NCI-H2196 (cell line): ENCODE data around the gene CORO2A.

Source experiments
- DNase-seq: peaks from one replicate; lab custom pipeline; 2025; ENCODE audit not compliant: unreplicated experiment; lab: John Stamatoyannopoulos, UW

The CORO2A gene, protein sequence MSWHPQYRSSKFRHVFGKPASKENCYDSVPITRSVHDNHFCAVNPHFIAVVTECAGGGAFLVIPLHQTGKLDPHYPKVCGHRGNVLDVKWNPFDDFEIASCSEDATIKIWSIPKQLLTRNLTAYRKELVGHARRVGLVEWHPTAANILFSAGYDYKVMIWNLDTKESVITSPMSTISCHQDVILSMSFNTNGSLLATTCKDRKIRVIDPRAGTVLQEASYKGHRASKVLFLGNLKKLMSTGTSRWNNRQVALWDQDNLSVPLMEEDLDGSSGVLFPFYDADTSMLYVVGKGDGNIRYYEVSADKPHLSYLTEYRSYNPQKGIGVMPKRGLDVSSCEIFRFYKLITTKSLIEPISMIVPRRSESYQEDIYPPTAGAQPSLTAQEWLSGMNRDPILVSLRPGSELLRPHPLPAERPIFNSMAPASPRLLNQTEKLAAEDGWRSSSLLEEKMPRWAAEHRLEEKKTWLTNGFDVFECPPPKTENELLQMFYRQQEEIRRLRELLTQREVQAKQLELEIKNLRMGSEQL

GRCh38 chr9:98192503-98193335, at the start of gene CORO2A:
Gene CORO2A (minus strand): TSS chr9:98192637. CDS start chr9:98157660, 34,977 bp downstream.
- DNase-seq: peak; percentile 88

DNA sequence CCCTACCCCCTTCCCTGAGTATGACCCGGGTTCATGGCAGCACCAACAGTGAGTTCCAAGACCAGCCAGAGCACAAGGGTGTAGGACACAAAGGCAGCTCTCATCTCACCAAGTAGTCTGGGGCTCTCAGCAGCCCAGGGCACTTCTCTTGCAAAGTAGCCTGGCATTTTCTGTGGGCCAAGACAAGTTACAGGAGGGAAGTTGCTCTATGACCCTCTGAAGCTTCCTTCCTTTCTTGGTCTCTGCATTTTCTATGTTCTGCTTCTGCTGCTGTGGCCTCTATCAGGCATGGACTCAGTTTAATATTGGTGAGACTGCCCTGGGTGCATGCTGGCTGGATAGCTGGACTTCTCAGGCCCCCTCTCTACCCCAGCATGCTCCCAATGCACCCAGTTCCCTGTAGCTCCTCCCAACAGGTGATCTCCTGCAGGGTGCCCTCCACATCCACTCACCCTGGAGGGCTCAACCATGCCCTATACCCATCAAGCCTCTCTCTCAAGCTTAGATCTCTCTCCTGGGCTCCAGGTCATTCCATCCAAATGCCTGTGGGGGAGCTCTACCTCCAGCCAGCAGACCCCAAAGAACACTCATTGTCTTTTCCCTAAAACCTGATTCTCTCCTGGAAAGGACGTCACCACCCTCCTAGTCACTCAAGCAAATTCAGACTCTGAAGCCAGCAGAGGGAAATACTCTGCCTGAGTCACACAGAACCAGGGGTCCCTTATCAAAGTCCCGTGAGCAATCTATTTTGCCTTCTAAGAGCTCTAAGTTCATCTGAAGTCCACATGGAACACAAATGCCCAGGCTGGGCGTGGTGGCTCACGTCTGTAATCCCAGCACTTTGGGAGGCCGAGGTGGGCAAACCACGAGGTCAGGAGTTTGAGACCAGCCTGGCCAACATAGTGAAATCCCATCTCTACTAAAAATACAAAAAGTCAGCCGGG, 49.2 kb upstream of the CORO2A start:
- no peak for DNase-seq

DNA sequence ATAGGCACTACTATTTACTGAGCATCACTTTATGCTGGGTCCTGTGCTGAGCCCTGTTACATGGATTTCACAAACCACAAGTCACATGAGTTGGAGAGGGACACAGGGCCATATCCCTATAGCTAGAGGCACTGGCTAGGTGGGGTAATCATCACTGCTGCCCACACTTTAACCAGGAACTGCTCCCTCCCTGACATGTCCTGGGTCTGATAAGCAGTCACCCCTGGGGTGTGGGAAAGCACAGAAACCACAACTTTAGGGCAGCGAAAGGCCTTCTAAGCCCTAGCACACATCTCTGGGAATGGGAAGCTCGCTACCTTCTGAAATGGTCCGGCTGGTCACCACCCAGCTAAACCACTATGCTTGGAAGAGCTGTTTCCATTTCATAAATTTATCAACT, 48.0 kb upstream of the CORO2A start:
- DNase-seq: no peak

- no peak for DNase-seq
Observed at GRCh38 chr9:98236901-98237487, 44.6 kb upstream of the CORO2A start.

DNA sequence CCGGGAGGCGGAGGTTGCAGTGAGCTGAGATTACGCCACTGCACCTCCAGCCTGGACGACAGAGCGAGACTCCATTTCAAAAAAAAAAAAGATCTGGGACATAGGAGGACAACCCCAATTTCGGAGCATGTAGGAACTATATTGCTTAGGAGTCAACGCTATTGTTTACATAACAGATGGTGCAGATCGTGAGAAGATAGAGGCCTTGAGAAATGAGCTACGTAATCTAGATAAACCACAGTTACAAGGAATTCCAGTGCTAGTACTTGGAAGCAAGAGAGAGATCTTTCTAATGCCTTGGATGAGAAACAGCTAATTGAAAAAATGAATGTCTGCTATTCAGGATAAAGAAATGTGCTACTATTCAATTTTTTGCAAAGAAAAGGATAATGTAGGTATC, 42.7 kb upstream of the CORO2A start:
- no peak for DNase-seq

GRCh38 chr9:98234245-98234825, 41.9 kb upstream of the CORO2A start:
- no peak for DNase-seq

- DNase-seq: no peak
Observed at GRCh38 chr9:98232926-98233325, 40.5 kb upstream of the CORO2A start.

DNA sequence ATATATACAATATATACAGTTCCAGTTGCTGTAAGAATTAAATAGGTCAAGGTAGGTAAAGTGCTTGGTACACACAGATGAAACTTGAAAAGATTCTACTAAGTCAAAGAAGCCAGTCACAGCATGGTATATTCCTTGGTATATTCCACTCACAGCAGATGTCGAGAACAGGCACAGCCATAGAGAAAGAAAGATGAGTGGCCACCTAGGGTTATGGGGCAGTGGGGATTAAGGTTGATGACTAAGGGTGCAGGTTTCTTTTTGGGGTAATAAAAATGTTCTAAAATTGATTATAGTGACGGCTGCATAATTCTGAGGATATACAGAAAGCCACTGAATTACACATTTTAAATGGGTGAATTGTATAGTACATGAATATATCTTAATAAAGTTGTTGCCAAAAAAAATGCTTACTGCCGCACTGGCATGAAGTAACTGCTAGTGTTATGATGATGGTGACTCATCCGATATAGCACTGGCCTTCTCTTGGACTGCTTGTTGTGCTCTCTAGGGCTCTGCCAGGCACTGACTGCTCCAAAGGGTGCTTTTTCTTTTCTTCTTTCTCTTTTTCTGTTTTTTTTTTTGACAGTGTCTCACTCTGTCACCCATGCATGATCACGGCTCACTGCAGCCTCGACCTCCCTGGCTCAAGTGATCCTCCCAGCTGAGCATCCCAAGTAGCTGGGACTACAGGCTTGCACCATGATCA, 39.5 kb upstream of the CORO2A start:
- no peak for DNase-seq

- no peak for DNase-seq
Observed at GRCh38 chr9:98230789-98231188, 38.4 kb upstream of the CORO2A start.

- DNase-seq: no peak
Observed at GRCh38 chr9:98230304-98230703, 37.9 kb upstream of the CORO2A start.

DNA sequence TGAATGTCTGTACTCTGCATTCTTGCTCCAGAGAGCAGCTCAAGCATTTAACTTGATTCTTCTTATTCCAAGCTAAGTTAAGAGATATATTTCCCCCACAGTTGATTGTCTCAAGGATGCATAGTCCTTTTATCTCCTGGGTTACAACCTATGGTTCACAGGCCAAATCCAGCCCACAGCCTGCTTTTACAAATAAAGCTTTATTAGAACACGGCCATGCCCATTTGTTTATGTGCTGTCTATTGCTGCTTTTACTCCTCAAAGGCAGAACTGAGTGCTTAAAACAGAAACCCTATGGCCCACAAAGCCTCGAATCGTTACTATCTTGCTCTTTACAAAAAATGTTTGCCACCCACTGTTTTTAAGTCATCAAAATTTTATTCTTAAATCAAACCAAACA, 37.2 kb upstream of the CORO2A start:
- no peak for DNase-seq

DNA sequence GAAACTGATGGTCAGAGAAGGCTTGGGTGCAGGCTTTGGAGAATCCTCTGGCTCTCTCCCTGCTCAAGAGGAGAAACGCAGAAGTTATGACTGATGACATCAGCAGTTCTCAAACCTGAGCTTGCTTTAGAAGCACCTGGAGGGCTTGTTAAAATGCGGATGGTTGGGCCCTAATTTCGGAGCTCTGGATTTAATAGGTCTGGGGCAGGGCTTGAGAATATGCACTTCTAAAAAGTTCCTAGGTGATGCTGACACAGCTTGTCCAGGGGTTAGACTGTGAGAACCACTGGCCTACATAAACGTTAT, 36.6 kb upstream of the CORO2A start:
- DNase-seq: no peak

- no peak for DNase-seq
Observed at GRCh38 chr9:98228392-98229089, 36.1 kb upstream of the CORO2A start.

GRCh38 chr9:98227883-98228282, 35.4 kb upstream of the CORO2A start:
- DNase-seq: no peak

GRCh38 chr9:98226957-98227356, 34.5 kb upstream of the CORO2A start:
- DNase-seq: no peak

DNA sequence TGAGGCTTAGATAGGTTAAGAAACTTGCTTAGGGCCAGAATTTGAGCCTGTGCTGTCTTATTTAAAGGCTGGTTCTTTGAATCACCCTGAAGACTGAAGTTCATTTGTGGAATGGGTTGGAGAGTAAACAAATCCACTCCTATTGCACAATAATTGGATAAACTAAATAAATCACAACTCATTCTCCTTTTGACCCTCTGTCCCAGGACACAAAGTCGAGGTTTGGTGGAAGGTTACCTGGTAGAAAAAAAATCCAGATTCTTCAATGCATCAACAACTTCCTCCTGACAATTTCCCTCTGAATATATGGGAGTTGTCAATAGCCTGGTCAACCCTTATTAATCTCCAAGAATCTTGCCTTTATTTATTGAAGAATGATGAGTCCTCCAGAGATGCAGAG, 34.1 kb upstream of the CORO2A start:
- no peak for DNase-seq

DNA sequence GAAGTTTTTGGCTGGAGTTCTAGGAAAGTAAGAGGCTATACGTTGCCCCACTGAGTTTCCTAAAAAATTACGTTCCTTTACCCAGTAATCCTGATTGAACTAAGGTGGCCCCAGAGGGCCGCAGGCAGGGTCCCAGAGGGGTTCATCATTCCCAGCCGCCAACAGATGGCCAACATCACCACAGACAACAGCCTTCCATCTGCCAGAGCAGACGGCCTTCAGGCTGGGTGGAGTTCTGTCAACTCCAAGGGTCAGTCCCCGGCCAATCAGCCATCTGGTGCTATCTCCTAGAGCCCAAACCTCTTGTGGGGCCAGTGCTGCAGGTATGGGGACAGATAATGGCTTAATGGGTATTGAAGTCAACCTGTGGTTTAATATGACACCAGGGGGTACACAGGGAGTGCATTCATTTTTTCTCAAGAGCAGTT, 32.6 kb upstream of the CORO2A start:
- no peak for DNase-seq

DNA sequence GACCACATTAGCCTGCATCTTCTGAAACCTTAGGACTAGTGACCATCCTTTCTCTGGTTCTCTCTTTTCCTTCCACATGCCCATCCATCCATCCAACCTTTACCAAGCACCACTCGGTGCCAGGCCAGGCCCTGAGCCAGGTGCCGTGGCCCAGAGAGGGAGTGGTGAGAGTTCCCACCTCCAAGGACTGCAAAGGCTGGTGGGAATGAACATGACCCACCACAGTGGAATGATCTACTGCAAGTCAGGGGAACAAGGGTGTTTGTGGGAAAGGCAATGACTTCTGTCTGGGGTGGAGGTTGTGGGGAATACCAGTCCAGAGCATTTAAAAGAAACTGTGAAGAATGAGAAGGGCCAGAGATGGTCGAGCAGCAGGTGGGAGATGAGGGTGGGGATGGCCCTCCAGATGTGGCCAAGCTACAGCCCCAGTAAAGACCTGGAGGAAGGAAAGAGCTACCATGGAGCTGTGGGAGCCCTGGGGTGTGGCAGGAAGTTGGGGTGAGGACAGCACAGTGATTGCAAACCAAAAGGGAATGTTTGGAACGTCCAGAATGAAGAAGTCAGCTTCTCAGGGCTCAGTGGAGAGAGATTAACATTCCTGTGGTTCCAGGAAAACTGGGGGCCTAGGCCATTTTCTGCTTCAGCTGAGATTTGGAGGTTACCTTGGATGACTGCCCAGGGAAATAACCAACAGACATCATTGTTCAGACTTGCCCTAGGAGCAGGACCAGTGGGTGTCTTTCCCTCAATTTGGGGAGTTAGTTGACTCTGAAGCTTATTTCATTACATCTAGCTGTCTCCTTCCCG, 30.7 kb upstream of the CORO2A start:
- no peak for DNase-seq
